Skin of body (tissue), 2 donors: ENCODE results near the gene PBX1. TPM values are rescaled to one million over a fixed set of nuclear protein-coding genes. Genes with fewer than 3 reads are reported as not detected.

Source experiments
- DNase-seq: peaks from one replicate; lab custom pipeline; 2025; lab: John Stamatoyannopoulos, UW
- total RNA-seq: library from RNA; depleted of rRNA; stranded (reverse); fragments of >200 nt; gene quantifications from one replicate; pipeline ENCODE4 v1.2.3, GENCODE V29; 2014

Gene PBX1
- total RNA-seq, 1 donor from 2014 or later, result 57.2 TPM

- no peak for DNase-seq
Observed at GRCh38 chr1:164756741-164757140, 197.8 kb downstream of the PBX1 start.

- no peak for DNase-seq
Observed at GRCh38 chr1:164757625-164758024, 198.6 kb downstream of the PBX1 start.

GRCh38 chr1:164759144-164759920 is 200.3 kb downstream of the PBX1 start:
- no peak for DNase-seq

GRCh38 chr1:164759979-164760469 is 201.0 kb downstream of the PBX1 start:
- no peak for DNase-seq

GRCh38 chr1:164760569-164760968 is 201.6 kb downstream of the PBX1 start:
- no peak for DNase-seq

GRCh38 chr1:164761009-164761408 is 202.0 kb downstream of the PBX1 start:
- DNase-seq, result no peak

- no peak for DNase-seq
Observed at GRCh38 chr1:164763098-164763497, 204.1 kb downstream of the PBX1 start.

- no peak for DNase-seq
Observed at GRCh38 chr1:164764333-164764732, 205.3 kb downstream of the PBX1 start.

- no peak for DNase-seq
Observed at GRCh38 chr1:164765557-164765956, 206.6 kb downstream of the PBX1 start.

GRCh38 chr1:164765992-164766720 is 207.2 kb downstream of the PBX1 start:
- DNase-seq, result no peak

GRCh38 chr1:164767752-164768402 is 208.9 kb downstream of the PBX1 start:
- no peak for DNase-seq

GRCh38 chr1:164768619-164769018 is 209.6 kb downstream of the PBX1 start:
- no peak for DNase-seq

- DNase-seq, result no peak
Observed at GRCh38 chr1:164769486-164770130, 210.6 kb downstream of the PBX1 start.

GRCh38 chr1:164770131-164770529 is 211.1 kb downstream of the PBX1 start:
- no peak for DNase-seq

- no peak for DNase-seq
Observed at GRCh38 chr1:164771041-164771618, 212.1 kb downstream of the PBX1 start.

GRCh38 chr1:164771619-164772361 is 212.8 kb downstream of the PBX1 start:
- DNase-seq, result peak; percentile 20

GRCh38 chr1:164772635-164773034 is 213.7 kb downstream of the PBX1 start:
- DNase-seq, result no peak

- no peak for DNase-seq
Observed at GRCh38 chr1:164773102-164773501, 214.1 kb downstream of the PBX1 start.

GRCh38 chr1:164774413-164774812 is 215.4 kb downstream of the PBX1 start:
- no peak for DNase-seq

- DNase-seq, result no peak
Observed at GRCh38 chr1:164774819-164775654, 216.1 kb downstream of the PBX1 start.
